GM13976 (cell line): ENCODE results near the gene UBAP1.
"Not testable (repeated sequence)": the region's sequence is repeated elsewhere in the genome, so short reads cannot be mapped to it uniquely, and the experiment has no call there.

Experiments used
- DNase-seq: peaks from one replicate; pipeline ENCODE4 v3.0.0; 2012; ENCODE audit warnings: low spot score
- in situ Hi-C: fragments of 300-500 bp; cut with MboI; formaldehyde crosslinking; loops from one replicate; pipeline ENCODE4 v1.12.0; 2022; ENCODE audit warnings: low sequenced_read_pairs, mixed read lengths, inconsistent platforms; ENCODE audit not compliant: unreplicated experiment
- TF ChIP-seq, protein P1 (sequence below): IDR thresholded peaks from 2 replicates; pipeline ENCODE4 v1.5.1; 2012; ENCODE audit warnings: borderline replicate concordance, mild to moderate bottlenecking; ENCODE audit not compliant: insufficient read depth; ENCODE audit errors: extremely low read depth, missing control alignments, control extremely low read depth

Gene UBAP1

DNA sequence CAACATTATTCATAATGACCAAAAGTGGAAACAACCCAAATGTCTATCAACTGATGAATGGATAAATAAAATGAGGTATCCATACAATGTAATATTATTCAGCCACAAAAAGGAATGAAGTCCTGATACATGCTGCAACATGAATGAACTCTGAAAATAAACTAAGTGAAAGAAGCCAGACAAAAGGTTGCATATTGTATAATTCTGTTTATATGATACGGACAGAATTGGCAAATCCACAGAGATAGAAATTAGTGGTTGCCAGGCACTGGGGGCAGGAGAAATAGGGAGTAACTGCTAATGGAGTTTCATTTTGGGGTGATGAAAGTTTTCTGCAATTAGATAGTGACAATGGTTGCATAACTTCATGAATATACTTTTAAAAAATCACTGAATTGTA is 103.3 kb downstream of the UBAP1 start:
- in situ Hi-C loops, result no loop called here
- DNase-seq, result no peak
- TF ChIP-seq, protein P1, sequence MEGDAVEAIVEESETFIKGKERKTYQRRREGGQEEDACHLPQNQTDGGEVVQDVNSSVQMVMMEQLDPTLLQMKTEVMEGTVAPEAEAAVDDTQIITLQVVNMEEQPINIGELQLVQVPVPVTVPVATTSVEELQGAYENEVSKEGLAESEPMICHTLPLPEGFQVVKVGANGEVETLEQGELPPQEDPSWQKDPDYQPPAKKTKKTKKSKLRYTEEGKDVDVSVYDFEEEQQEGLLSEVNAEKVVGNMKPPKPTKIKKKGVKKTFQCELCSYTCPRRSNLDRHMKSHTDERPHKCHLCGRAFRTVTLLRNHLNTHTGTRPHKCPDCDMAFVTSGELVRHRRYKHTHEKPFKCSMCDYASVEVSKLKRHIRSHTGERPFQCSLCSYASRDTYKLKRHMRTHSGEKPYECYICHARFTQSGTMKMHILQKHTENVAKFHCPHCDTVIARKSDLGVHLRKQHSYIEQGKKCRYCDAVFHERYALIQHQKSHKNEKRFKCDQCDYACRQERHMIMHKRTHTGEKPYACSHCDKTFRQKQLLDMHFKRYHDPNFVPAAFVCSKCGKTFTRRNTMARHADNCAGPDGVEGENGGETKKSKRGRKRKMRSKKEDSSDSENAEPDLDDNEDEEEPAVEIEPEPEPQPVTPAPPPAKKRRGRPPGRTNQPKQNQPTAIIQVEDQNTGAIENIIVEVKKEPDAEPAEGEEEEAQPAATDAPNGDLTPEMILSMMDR, result no peak

DNA sequence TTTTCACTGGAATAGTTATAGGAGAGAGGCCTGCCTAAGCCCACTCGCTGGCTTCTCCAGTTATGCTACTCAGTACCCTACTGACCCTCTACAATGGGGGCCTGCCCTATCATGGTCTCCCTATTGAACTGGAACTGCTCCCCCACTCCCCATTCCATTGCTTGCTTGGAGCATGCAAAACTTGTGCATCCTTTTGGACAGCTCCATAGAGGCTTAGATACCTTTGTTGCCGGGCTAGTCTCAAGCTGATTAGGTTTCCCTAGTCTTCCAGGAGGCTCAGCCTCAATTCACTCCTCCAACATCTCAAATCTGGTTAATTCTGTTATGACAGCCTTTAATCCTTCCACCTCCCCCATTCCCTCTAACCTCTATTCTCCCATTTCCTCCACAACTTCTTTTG is 110.3 kb downstream of the UBAP1 start:
- TF ChIP-seq, protein P1, result no peak
- no peak for DNase-seq
- in situ Hi-C loops, result no loop called here

DNA sequence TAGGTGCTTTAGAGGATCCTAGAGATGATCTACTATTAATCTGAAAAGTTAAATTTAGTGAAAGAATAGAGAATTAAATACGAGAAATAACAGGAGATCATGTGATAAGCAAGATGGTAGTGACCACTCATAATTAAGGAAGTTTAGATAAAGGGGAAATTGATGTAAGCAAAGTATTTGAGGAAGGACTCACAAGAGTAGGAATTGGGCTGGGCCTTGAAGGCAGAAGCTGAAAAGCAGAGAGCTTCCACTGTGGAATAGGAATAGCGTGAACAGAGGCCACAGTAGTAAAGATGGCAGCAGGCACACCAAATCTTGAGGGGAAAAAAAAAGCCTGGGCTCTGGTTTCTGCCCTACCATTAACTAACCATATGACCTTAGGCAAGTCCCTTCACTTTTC is 112.2 kb downstream of the UBAP1 start:
- TF ChIP-seq, protein P1, result no peak
- DNase-seq, result no peak
- in situ Hi-C loops, result no loop called here

DNA sequence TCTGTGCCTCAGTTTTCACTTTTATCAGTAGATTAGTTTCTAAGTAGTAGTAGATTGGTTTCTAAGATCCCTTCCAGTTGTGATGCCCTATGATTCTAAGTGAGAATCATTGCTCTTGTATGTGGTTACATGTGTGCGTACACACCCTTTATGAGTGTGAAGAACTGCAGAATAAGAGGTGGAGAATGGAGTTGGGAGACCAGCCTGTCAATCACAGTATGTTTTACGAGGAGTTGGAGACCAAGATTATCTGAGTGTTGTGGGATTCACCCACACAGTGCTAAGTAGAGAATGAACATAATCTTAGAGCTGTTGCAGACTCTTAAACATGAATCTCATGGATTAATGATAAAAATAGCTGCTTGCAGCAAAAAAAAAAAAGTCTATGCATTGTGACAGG is 112.6 kb downstream of the UBAP1 start:
- DNase-seq, result no peak
- TF ChIP-seq, protein P1, result no peak
- in situ Hi-C loops, result no loop called here

DNA sequence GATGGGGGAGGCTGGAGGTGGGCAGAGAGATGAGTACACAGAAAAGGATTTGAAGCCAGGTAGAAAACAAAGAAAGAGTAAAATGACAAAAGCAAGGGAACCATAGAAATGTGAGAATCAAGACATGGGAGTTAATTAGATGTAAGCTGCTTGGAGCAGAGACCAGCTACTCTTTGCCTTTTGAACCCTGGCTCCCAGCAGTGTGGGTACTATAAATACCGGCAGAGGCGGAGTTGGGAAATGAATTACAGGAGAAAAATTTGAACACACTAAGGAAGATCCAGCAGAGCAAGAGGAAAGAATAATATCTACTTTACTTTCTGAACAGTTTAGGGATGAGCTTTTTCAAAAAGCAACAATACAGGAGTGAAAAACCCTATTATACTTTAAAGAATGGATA is 113.7 kb downstream of the UBAP1 start:
- DNase-seq, result no peak
- in situ Hi-C loops, result no loop called here
- TF ChIP-seq, protein P1, result no peak

DNA sequence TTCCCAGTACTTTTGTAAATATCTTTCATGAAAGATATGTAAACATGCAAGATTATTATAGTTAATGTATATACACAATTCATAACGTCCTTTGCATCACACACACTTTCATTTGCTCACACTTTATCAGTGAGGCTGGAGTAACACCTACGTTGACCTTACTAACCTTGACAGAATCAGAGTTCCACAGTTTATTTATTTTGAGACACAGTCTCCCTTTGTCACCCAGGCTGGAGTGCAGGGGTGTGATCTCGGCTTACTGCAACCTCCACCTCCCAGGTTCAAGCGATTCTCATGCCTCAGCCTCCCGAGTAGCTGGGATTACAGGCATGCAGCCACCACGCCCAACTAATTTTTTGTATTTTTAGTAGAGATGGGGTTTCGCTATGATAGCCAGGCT is 122.2 kb downstream of the UBAP1 start:
- in situ Hi-C loops, DNase-seq: not testable (repeated sequence)
